Hepatocyte (in vitro differentiated cells): ENCODE data around the gene PPP1R2. TPM values are rescaled to one million over a fixed set of nuclear protein-coding genes. Genes with fewer than 3 reads are reported as not detected.

Source experiments
- DNase-seq: peaks from one replicate; pipeline ENCODE4 v3.0.0-alpha.2; 2016; ENCODE audit warnings: low spot score
- H2AFZ ChIP-seq: fragments of 200-600 bp; sonication (generic); 2 replicates; pipeline ENCODE4 v1.6.0; 2016; ENCODE audit warnings: antibody characterized with exemption, mild to moderate bottlenecking
- H3K27ac ChIP-seq: fragments of 200-600 bp; sonication (generic); 2 replicates; pipeline ENCODE4 v1.5.1; 2016; ENCODE audit warnings: mild to moderate bottlenecking
- H3K27me3 ChIP-seq: fragments of 200-600 bp; sonication (generic); 2 replicates; pipeline ENCODE4 v1.6.1; 2016
- H3K36me3 ChIP-seq: fragments of 200-600 bp; sonication (generic); replicated peaks from 2 replicates; pipeline ENCODE4 v1.5.1; 2016; ENCODE audit warnings: low read depth; ENCODE audit not compliant: insufficient read depth
- H3K4me1 ChIP-seq: fragments of 200-600 bp; sonication (generic); 2 replicates; pipeline ENCODE4 v1.5.1; 2016; ENCODE audit warnings: mild to moderate bottlenecking, moderate library complexity; ENCODE audit not compliant: insufficient read depth
- H3K4me2 ChIP-seq: fragments of 200-600 bp; sonication (generic); 2 replicates; pipeline ENCODE4 v1.6.0; 2016
- H3K4me3 ChIP-seq: fragments of 200-600 bp; sonication (generic); 2 replicates; pipeline ENCODE4 v1.5.1; 2016; ENCODE audit warnings: mild to moderate bottlenecking
- H3K79me2 ChIP-seq: fragments of 200-600 bp; sonication (generic); 2 replicates; pipeline ENCODE4 v1.6.0; 2017; ENCODE audit warnings: mild to moderate bottlenecking
- H3K9me2 ChIP-seq: fragments of 200-600 bp; sonication (generic); replicated peaks from 2 replicates; pipeline ENCODE4 v1.6.0; 2017; ENCODE audit warnings: mild to moderate bottlenecking; ENCODE audit not compliant: insufficient read depth
- H3K9me3 ChIP-seq: fragments of 200-600 bp; sonication (generic); 2 replicates; pipeline ENCODE4 v1.5.1; 2016; ENCODE audit warnings: low read depth, mild to moderate bottlenecking
- H4K20me1 ChIP-seq: fragments of 200-600 bp; sonication (generic); 2 replicates; pipeline ENCODE4 v1.6.0; 2016; ENCODE audit warnings: mild to moderate bottlenecking; ENCODE audit not compliant: insufficient read depth, poor library complexity, severe bottlenecking
- EZH2 ChIP-seq: fragments of 200-600 bp; sonication (generic); IDR thresholded peaks from 2 replicates; pipeline ENCODE4 v1.6.1; 2016; ENCODE audit warnings: antibody characterized with exemption, mild to moderate bottlenecking, borderline replicate concordance
- EZH2phosphoT487 ChIP-seq: fragments of 200-600 bp; sonication (generic); IDR thresholded peaks from one replicate; pipeline ENCODE4 v1.6.1; 2018; ENCODE audit warnings: antibody characterized with exemption, mild to moderate bottlenecking, low read depth, moderate library complexity; ENCODE audit not compliant: unreplicated experiment, severe bottlenecking
- WGBS: methylation state at CpG from one replicate; pipeline ENCODE4 v1.1.6; 2016; ENCODE audit warnings: low lambda C conversion rate; ENCODE audit errors: missing lambda C conversion rate; 5-methylcytosine and 5-hydroxymethylcytosine counted together
- polyA plus RNA-seq: library from polyadenylated mRNA; unstranded; fragments of >200 nt; fragmentation: Nextera tagmentation; extraction: Ambion mirVana; gene quantifications from 2 replicates; pipeline ENCODE4 v1.2.1, GENCODE V29; 2016
- total RNA-seq: library from RNA; depleted of rRNA; stranded (reverse); fragments of >200 nt; gene quantifications from 2 replicates; pipeline ENCODE4 v1.2.3, GENCODE V29; 2014
- TF ChIP-seq, protein P1 (sequence below): fragments of 200-600 bp; sonication (generic); IDR thresholded peaks from 2 replicates; pipeline ENCODE4 v1.5.1; 2016; ENCODE audit warnings: antibody characterized with exemption, mild to moderate bottlenecking; ENCODE audit not compliant: poor library complexity

Gene PPP1R2
- total and polyA plus RNA-seq, 2 experiments from 2014 or later: 49.1 to 53.4 TPM

DNA sequence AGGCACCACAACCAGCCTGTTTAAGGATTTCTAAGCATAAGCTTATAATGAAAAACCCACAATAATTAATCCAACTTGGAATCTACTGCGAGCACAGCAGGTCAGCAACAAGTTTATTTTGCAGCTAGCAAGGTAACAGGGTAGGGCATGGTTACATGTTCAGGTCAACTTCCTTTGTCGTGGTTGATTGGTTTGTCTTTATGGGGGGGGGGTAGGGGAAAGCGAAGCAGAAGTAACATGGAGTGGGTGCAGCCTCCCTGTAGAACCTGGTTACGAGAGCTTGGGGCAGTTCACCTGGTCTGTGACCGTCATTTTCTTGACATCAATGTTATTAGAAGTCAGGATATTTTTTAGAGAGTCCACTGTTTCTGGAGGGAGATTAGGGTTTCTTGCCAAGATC is 25.5 kb upstream of the PPP1R2 start:
- Histone ChIP-seq H3K27ac (no peak overlapping the region), H2AFZ (no peak overlapping the region), H3K4me3 (no peak overlapping the region), H3K9me3 (no peaks in the 10 kb centered on the region), H4K20me1 (no peaks in the 10 kb centered on the region), H3K36me3 (no peaks in the 10 kb centered on the region), H3K27me3 (no peaks in the 10 kb centered on the region), H3K4me2 (no peak overlapping the region), H3K4me1 (peaks cover 9% of the 10 kb centered on the region), H3K9me2 (no peaks in the 10 kb centered on the region), H3K79me2 (no peaks in the 10 kb centered on the region)
- TF ChIP-seq, protein P1, sequence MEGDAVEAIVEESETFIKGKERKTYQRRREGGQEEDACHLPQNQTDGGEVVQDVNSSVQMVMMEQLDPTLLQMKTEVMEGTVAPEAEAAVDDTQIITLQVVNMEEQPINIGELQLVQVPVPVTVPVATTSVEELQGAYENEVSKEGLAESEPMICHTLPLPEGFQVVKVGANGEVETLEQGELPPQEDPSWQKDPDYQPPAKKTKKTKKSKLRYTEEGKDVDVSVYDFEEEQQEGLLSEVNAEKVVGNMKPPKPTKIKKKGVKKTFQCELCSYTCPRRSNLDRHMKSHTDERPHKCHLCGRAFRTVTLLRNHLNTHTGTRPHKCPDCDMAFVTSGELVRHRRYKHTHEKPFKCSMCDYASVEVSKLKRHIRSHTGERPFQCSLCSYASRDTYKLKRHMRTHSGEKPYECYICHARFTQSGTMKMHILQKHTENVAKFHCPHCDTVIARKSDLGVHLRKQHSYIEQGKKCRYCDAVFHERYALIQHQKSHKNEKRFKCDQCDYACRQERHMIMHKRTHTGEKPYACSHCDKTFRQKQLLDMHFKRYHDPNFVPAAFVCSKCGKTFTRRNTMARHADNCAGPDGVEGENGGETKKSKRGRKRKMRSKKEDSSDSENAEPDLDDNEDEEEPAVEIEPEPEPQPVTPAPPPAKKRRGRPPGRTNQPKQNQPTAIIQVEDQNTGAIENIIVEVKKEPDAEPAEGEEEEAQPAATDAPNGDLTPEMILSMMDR: no peak
- no peak for TF ChIP-seq EZH2phosphoT487
- no peak for TF ChIP-seq EZH2
- DNase-seq: no peak
- 89% methylated on average over 5 of the region's 5 CpGs for WGBS

DNA sequence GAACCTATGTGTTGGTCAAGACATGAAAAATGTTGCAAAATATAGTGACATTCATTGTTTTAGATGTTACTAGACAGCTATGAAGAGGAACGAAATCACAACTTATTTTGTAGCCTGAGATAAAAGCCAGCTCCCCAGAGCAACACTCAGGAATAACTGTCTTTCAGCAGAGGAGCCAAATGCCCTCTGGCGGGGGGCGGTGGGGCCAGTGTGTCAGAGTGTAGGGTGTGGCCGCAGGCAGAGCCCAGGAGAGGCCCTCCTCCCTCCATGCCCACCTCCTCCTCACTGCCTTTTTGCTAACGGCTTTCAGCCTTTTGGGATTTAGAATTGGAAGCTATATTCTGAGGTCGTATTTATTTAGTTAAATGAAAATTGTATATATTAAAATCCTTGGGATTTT is 23.7 kb upstream of the PPP1R2 start:
- no peak overlapping the region for H2AFZ ChIP-seq
- no peak overlapping the region for H3K27ac ChIP-seq
- H3K27me3 ChIP-seq: no peaks in the 10 kb centered on the region
- TF ChIP-seq EZH2 (no peak), EZH2phosphoT487 (no peak)
- TF ChIP-seq, protein P1: no peak
- H3K36me3 ChIP-seq: no peaks in the 10 kb centered on the region
- H3K9me3 ChIP-seq: no peaks in the 10 kb centered on the region
- no peaks in the 10 kb centered on the region for H4K20me1 ChIP-seq
- no peak overlapping the region for H3K4me3 ChIP-seq
- H3K9me2 ChIP-seq: no peaks in the 10 kb centered on the region
- no peak overlapping the region for H3K4me2 ChIP-seq
- DNase-seq: no peak
- no peaks in the 10 kb centered on the region for H3K79me2 ChIP-seq
- peaks cover 9% of the 10 kb centered on the region for H3K4me1 ChIP-seq
- 46% methylated on average over 6 of the region's 6 CpGs for WGBS

DNA sequence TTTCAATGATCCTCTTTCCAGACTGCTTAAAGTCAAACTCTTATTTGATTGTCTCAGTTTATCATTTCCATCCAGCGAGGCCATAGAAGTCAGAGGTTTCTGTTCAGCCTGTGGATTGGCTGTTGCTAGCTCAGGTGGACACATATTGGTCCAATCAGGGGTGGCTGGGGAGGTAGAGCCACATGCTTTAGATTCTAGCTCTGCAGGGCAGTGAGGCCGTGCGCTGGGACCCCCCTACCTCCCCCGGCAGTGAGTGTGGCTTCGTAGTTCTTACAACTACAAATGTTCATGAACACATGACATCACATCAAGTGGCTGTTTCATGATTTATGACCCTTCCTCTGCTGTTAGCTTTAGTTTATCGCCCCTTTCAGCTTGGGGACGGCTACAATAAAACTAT is 22.6 kb upstream of the PPP1R2 start:
- DNase-seq: no peak
- no peaks in the 10 kb centered on the region for H3K27me3 ChIP-seq
- H3K79me2 ChIP-seq: no peaks in the 10 kb centered on the region
- no peak overlapping the region for H3K4me3 ChIP-seq
- H3K9me2 ChIP-seq: no peaks in the 10 kb centered on the region
- no peak overlapping the region for H2AFZ ChIP-seq
- TF ChIP-seq EZH2phosphoT487 (no peak), EZH2 (no peak)
- TF ChIP-seq, protein P1: no peak
- peaks cover 9% of the 10 kb centered on the region for H3K4me1 ChIP-seq
- WGBS: 47% methylated on average over 7 of the region's 7 CpGs
- no peaks in the 10 kb centered on the region for H3K9me3 ChIP-seq
- no peaks in the 10 kb centered on the region for H4K20me1 ChIP-seq
- H3K36me3 ChIP-seq: no peaks in the 10 kb centered on the region
- no peak overlapping the region for H3K4me2 ChIP-seq
- no peak overlapping the region for H3K27ac ChIP-seq

DNA sequence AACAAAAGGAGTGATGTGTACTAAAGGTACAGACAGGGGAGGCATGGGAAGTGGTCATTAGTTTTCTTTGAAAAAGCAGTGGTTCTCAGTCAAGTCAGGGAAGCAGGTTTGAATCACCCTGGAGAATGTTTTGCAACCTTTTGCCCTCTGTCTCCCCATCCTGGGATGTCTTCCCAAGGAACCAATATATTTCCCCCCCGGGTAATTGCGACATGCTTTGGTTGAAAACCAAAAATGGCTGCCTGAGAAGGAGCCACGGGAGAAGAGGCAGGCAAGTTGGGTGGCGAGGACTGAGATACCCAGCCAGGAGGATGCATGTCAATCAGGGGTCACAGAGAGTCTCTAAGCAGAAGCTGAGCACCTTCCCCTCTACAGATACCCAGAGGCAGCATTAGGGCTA is 20.2 kb upstream of the PPP1R2 start:
- DNase-seq: no peak
- no peaks in the 10 kb centered on the region for H3K9me3 ChIP-seq
- TF ChIP-seq EZH2 (no peak), EZH2phosphoT487 (no peak)
- TF ChIP-seq, protein P1: no peak
- WGBS: 91% methylated on average over 4 of the region's 4 CpGs
- H3K9me2 ChIP-seq: no peaks in the 10 kb centered on the region
- no peak overlapping the region for H3K4me3 ChIP-seq
- no peaks in the 10 kb centered on the region for H3K36me3 ChIP-seq
- no peaks in the 10 kb centered on the region for H4K20me1 ChIP-seq
- H3K79me2 ChIP-seq: no peaks in the 10 kb centered on the region
- no peak overlapping the region for H3K27ac ChIP-seq
- H3K4me2 ChIP-seq: no peak overlapping the region
- H3K4me1 ChIP-seq: peaks cover 9% of the 10 kb centered on the region
- H3K27me3 ChIP-seq: no peaks in the 10 kb centered on the region
- H2AFZ ChIP-seq: no peak overlapping the region
